AG09309 (cell line): Measurements from ENCODE around the gene NDUFA6.

ENCODE experiments used
- DNase-seq: peaks from one replicate; pipeline ENCODE4 v3.0.0-alpha.2; 2010; ENCODE audit warnings: low read depth
- H3K4me3 ChIP-seq: 2 replicates; pipeline ENCODE4 v1.5.1; 2011; ENCODE audit warnings: mild to moderate bottlenecking, low read depth, low read length, moderate library complexity; ENCODE audit not compliant: control insufficient read depth
- TF ChIP-seq, protein P1 (sequence below): IDR thresholded peaks from 2 replicates; pipeline ENCODE4 v1.5.1; 2011; ENCODE audit warnings: mild to moderate bottlenecking, low read depth, low read length, inconsistent platforms; ENCODE audit not compliant: insufficient read depth, control insufficient read depth; ENCODE audit errors: missing control alignments

Gene NDUFA6

GRCh38 chr22:42084874-42085273, 5.7 kb downstream of the NDUFA6 start:
- TF ChIP-seq, protein P1, sequence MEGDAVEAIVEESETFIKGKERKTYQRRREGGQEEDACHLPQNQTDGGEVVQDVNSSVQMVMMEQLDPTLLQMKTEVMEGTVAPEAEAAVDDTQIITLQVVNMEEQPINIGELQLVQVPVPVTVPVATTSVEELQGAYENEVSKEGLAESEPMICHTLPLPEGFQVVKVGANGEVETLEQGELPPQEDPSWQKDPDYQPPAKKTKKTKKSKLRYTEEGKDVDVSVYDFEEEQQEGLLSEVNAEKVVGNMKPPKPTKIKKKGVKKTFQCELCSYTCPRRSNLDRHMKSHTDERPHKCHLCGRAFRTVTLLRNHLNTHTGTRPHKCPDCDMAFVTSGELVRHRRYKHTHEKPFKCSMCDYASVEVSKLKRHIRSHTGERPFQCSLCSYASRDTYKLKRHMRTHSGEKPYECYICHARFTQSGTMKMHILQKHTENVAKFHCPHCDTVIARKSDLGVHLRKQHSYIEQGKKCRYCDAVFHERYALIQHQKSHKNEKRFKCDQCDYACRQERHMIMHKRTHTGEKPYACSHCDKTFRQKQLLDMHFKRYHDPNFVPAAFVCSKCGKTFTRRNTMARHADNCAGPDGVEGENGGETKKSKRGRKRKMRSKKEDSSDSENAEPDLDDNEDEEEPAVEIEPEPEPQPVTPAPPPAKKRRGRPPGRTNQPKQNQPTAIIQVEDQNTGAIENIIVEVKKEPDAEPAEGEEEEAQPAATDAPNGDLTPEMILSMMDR = no peak
- no peak overlapping the region for H3K4me3 ChIP-seq
- DNase-seq = no peak

DNA sequence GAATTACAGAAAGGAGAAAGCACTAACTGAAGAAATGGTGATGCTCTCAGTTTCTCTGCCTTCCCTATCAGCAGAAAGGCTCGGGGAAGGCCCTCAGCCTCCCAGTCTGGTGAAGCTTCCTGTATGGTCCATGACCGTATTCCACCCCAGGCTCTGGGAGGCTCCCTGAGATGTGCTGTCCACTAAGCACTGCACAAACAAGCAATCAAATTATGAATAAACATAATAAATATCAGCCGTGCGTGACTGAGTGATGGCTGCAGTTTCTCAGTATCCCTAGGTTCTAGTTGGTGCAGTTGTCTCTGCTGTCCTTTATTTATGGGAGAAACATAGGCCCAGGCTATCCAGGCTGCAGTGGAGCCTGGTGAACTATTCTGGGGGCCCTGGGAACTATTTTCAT, 7.5 kb downstream of the NDUFA6 start:
- no peak for DNase-seq
- TF ChIP-seq, protein P1 = no peak
- H3K4me3 ChIP-seq = no peak overlapping the region

DNA sequence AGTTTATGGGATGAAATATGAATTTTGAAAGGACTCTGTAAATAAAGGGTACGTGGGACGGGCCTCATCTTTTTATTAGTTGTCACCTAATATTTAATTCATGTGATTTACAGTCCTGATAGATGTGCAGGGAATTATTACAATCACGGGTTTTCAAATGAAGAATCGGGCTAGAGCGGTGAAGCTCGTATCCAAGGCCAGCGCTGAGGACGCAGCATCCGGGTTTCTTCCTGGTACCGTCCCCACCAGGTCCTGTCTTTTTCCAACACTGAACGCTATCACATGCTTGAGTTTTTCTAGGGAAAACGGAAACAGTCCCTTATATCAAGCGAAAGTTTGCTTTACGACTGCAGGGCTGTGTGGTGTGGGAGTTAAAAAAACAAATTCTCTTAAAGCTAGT, 10.3 kb downstream of the NDUFA6 start:
- TF ChIP-seq, protein P1 = no peak
- peak overlapping the region; percentile 79 for H3K4me3 ChIP-seq
- no peak for DNase-seq

GRCh38 chr22:42079319-42080251, 11.0 kb downstream of the NDUFA6 start, which contains the start of gene SMDT1:
SMDT1 (plus strand) TSS chr22:42079700; CDS start chr22:42079769, 69 bp downstream.
- H3K4me3 ChIP-seq = peak within 1 kb of the TSS; percentile 79
- TF ChIP-seq, protein P1 = no peak
- peak; percentile 94 for DNase-seq

GRCh38 chr22:42078469-42079318, 11.9 kb downstream of the NDUFA6 start:
- TF ChIP-seq, protein P1 = no peak
- peak overlapping the region; percentile 29 for H3K4me3 ChIP-seq
- no peak for DNase-seq

DNA sequence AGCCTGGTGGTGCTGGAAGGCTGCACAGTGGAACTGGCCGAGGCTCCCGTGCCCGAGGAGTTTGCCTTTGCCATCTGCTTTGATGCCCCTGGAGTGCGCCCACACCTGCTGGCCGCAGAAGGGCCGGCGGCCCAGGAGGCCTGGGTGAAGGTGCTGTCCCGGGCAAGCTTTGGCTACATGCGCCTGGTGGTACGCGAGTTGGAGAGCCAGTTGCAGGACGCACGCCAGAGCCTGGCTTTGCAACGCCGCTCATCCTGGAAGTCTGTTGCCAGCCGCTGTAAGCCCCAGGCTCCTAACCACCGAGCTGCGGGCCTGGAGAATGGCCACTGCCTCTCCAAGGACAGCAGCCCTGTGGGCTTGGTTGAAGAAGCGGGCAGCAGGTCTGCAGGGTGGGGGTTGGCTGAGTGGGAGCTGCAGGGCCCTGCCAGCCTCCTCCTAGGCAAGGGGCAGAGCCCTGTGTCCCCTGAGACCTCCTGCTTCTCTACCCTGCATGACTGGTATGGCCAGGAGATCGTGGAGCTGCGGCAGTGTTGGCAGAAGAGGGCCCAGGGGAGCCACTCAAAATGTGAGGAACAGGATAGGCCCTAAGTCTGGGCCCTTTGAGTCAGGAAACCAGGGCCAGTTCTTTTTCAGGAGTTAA, 13.0 kb downstream of the NDUFA6 start:
- DNase-seq = no peak
- TF ChIP-seq, protein P1 = no peak
- no peak overlapping the region for H3K4me3 ChIP-seq
